ENCODE results near the gene COL24A1.

- TF ChIP-seq SUZ12 (IDR thresholded peaks at IDR 0.05; ENCODE audit: extremely low read depth, insufficient read depth, insufficient read length) (no peak), YY1 (IDR thresholded peaks at IDR 0.05; ENCODE audit: insufficient read depth, insufficient read length) (no peak)
Measured at GRCh38 chr1:85983316-85983715, 173.3 kb downstream of the COL24A1 start.

All from NT2/D1 (cell line).